ENCODE measurements around the gene PIP5K1B. TPM values are rescaled to one million over a fixed set of nuclear protein-coding genes. Genes with fewer than 3 reads are reported as not detected.

The PIP5K1B gene
- total and polyA plus RNA-seq, 2 donors (not counting 1 experiment from before 2014, with no cell fraction given) = 11.8 to 24.1 TPM

DNA sequence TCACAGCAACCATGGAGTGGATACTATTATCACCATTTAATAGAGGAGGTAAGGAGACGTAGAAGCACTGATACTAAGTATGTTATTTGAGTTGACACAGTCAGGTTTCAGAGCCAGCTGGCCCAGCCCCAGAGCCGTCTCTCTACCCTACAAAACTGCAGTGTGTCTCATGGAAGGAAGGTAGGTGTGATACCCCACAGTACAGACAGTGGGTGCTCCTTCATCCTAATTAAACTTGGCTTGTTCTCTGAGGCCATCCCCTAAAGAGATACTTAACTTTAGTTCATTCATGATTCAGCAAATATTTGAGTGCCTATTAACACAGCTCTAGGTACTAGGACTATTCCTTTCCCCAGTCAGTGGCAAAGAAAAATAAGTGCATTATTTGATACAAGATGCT, 22.6 kb downstream of the PIP5K1B start:
- intact Hi-C loops (cut with micrococcal nuclease) = no loop called here
- no peaks in the 10 kb centered on the region for H3K27me3 Mint-ChIP-seq
- no peaks in the 10 kb centered on the region for H3K9me3 Mint-ChIP-seq (ENCODE audit: insufficient read depth)
- no peak overlapping the region for H3K9ac ChIP-seq (ENCODE audit: low read length)
- H3K4me2 ChIP-seq (replicated peaks; ENCODE audit: low read depth, low read length, poor library complexity, severe bottlenecking) = no peak overlapping the region
- peaks cover 94% of the 10 kb centered on the region for H3K79me2 ChIP-seq (ENCODE audit: control insufficient read depth, insufficient read depth, low read length)
- H3K4me1 Mint-ChIP-seq = peaks cover 30% of the 10 kb centered on the region
- no peak overlapping the region for H2AFZ ChIP-seq (ENCODE audit: insufficient read depth, low read depth, low read length, poor library complexity, severe bottlenecking)
- CTCF ChIA-PET = interaction anchor here (1.4 to 1.9 kb wide), 2 partner anchors 140 to 272 kb away, joined by 3 to 6 read pairs; no protein-coding TSS in a partner anchor
- POLR2A ChIA-PET = no interaction called here
- no peak overlapping the region for H3K4me3 Mint-ChIP-seq
- no peaks in the 10 kb centered on the region for H3K27me3 ChIP-seq (replicated peaks in 1 of 4; ENCODE audit: control extremely low read depth in 1 of 4, control insufficient read depth in 3 of 4, insufficient read depth in 4 of 4, low read length in 3 of 4)
- no peak overlapping the region for H3K27ac Mint-ChIP-seq
- peaks cover 0 to 6% of the 10 kb centered on the region in 2 experiments for H3K36me3 ChIP-seq (replicated peaks in 1 of 2; ENCODE audit: control extremely low read depth in 1 of 2, control insufficient read depth in 1 of 2, extremely low read depth in 1 of 2, insufficient read depth in 2 of 2, low read length in 1 of 2)
- H3K4me1 ChIP-seq (ENCODE audit: control insufficient read depth in 2 of 2, insufficient read depth in 2 of 2, low read length in 2 of 2) = no peaks in the 10 kb centered on the region
- no peaks in the 10 kb centered on the region for H3K9me3 ChIP-seq (ENCODE audit: control extremely low read depth in 1 of 3, control insufficient read depth in 2 of 3, insufficient read depth in 1 of 3, low read length in 2 of 3)
- no peak overlapping the region for H3K4me3 ChIP-seq (ENCODE audit: control extremely low read depth in 1 of 5, extremely low read depth in 1 of 5, insufficient read depth in 1 of 5, low read depth in 2 of 5, low read length in 4 of 5)
- no peak for TF ChIP-seq CTCF (IDR thresholded peaks at IDR 0.05)
- TF ChIP-seq EZH2 (IDR thresholded peaks at IDR 0.05; ENCODE audit: borderline replicate concordance, insufficient read depth, low read depth, low read length, poor library complexity, severe bottlenecking) = no peak
- ATAC-seq (ENCODE audit: low read depth) (no peak), DNase-seq (no peak)
- H4K20me1 ChIP-seq (ENCODE audit: control insufficient read depth, insufficient read depth, low read length, poor library complexity, severe bottlenecking) = peaks cover 43% of the 10 kb centered on the region
- WGBS (ENCODE audit: insufficient coverage) = no CpG with 5 or more reads among the region's 2 CpGs
- no peak overlapping the region for H3K27ac ChIP-seq (ENCODE audit: low read length in 2 of 2)

GRCh38 chr9:68728731-68729130, 23.7 kb downstream of the PIP5K1B start:
- H3K27ac Mint-ChIP-seq = no peak overlapping the region
- Histone ChIP-seq H3K9me3 (ENCODE audit: control extremely low read depth in 1 of 3, control insufficient read depth in 2 of 3, insufficient read depth in 1 of 3, low read length in 2 of 3) (no peaks in the 10 kb centered on the region), H3K4me1 (ENCODE audit: control insufficient read depth in 2 of 2, insufficient read depth in 2 of 2, low read length in 2 of 2) (no peaks in the 10 kb centered on the region), H3K36me3 (replicated peaks in 1 of 2; ENCODE audit: control extremely low read depth in 1 of 2, control insufficient read depth in 1 of 2, extremely low read depth in 1 of 2, insufficient read depth in 2 of 2, low read length in 1 of 2) (peaks cover 0 to 6% of the 10 kb centered on the region in 2 experiments), H3K79me2 (ENCODE audit: control insufficient read depth, insufficient read depth, low read length) (peaks cover 94% of the 10 kb centered on the region), H3K4me3 (ENCODE audit: control extremely low read depth in 1 of 5, extremely low read depth in 1 of 5, insufficient read depth in 1 of 5, low read depth in 2 of 5, low read length in 4 of 5) (no peak overlapping the region), H3K27me3 (replicated peaks in 1 of 4; ENCODE audit: control extremely low read depth in 1 of 4, control insufficient read depth in 3 of 4, insufficient read depth in 4 of 4, low read length in 3 of 4) (no peaks in the 10 kb centered on the region), H2AFZ (ENCODE audit: insufficient read depth, low read depth, low read length, poor library complexity, severe bottlenecking) (no peak overlapping the region), H3K27ac (ENCODE audit: low read length in 2 of 2) (no peak overlapping the region), H3K4me2 (replicated peaks; ENCODE audit: low read depth, low read length, poor library complexity, severe bottlenecking) (no peak overlapping the region), H3K9ac (ENCODE audit: low read length) (no peak overlapping the region), H4K20me1 (ENCODE audit: control insufficient read depth, insufficient read depth, low read length, poor library complexity, severe bottlenecking) (peaks cover 52% of the 10 kb centered on the region)
- ChIA-PET POLR2A (no interaction called here), CTCF (interaction anchor here (1.1 to 1.9 kb wide), 3 partner anchors 11 to 271 kb away, joined by 3 to 6 read pairs (median 3); no protein-coding TSS in a partner anchor)
- H3K4me3 Mint-ChIP-seq = no peak overlapping the region
- intact Hi-C loops (cut with micrococcal nuclease) = no loop called here
- TF ChIP-seq CTCF (IDR thresholded peaks at IDR 0.05) = no peak
- TF ChIP-seq EZH2 (IDR thresholded peaks at IDR 0.05; ENCODE audit: borderline replicate concordance, insufficient read depth, low read depth, low read length, poor library complexity, severe bottlenecking) = no peak
- H3K27me3 Mint-ChIP-seq = no peaks in the 10 kb centered on the region
- H3K4me1 Mint-ChIP-seq = peaks cover 22% of the 10 kb centered on the region
- 100% methylated on average over 1 of the region's 1 CpG for WGBS (ENCODE audit: insufficient coverage)
- no peak for ATAC-seq (ENCODE audit: low read depth)
- no peaks in the 10 kb centered on the region for H3K9me3 Mint-ChIP-seq (ENCODE audit: insufficient read depth)
- no peak for DNase-seq

Data from B cell (primary cell).